NCI-H748 (cell line): ENCODE results near the gene MEPE.
"Not testable (repeated sequence)": the region's sequence is repeated elsewhere in the genome, so short reads cannot be mapped to it uniquely, and the experiment has no call there.

Source experiments
- DNase-seq: peaks from one replicate; lab custom pipeline; 2025; ENCODE audit not compliant: unreplicated experiment; lab: John Stamatoyannopoulos, UW

The MEPE gene

GRCh38 chr4:87882321-87882720 lies 49.6 kb downstream of the MEPE start:
- no peak for DNase-seq

GRCh38 chr4:87882861-87883260 lies 50.1 kb downstream of the MEPE start:
- no peak for DNase-seq

GRCh38 chr4:87884976-87885549 lies 52.3 kb downstream of the MEPE start:
- DNase-seq, result no peak

- no peak for DNase-seq
Measured at GRCh38 chr4:87886083-87886482, 53.3 kb downstream of the MEPE start.

GRCh38 chr4:87890753-87891152 lies 58.0 kb downstream of the MEPE start:
- not testable (repeated sequence) for DNase-seq

- no peak for DNase-seq
Measured at GRCh38 chr4:87895964-87896621, 63.3 kb downstream of the MEPE start.
